Stimulated activated CD8-positive, alpha-beta memory T cell treated with anti-CD3 and anti-CD28 coated beads, Interleukin-2, amount 100 ng/mL, for 48 hours (primary cell): ENCODE data around the gene MAP7.
"Not testable (repeated sequence)": the region's sequence is repeated elsewhere in the genome, so short reads cannot be mapped to it uniquely, and the experiment has no call there.

Experiments used
- DNase-seq, 2 donors: peaks; one replicate each; pipeline ENCODE4 v3.0.0-alpha.2; 2020; ENCODE audit warnings: low read depth in 2 of 2

Gene MAP7

GRCh38 chr6:136468711-136469110, 81.5 kb downstream of the MAP7 start:
- DNase-seq, result no peak

- no peak for DNase-seq
Observed at GRCh38 chr6:136467186-136467585, 83.0 kb downstream of the MAP7 start.

GRCh38 chr6:136466777-136467176, 83.4 kb downstream of the MAP7 start:
- no peak for DNase-seq

- DNase-seq, result no peak
Observed at GRCh38 chr6:136465766-136466303, 84.4 kb downstream of the MAP7 start.

GRCh38 chr6:136464874-136465273, 85.3 kb downstream of the MAP7 start:
- DNase-seq, result no peak

GRCh38 chr6:136464148-136464547, 86.1 kb downstream of the MAP7 start:
- DNase-seq, result no peak

- DNase-seq, result no peak
Observed at GRCh38 chr6:136463743-136464142, 86.5 kb downstream of the MAP7 start.

GRCh38 chr6:136446579-136447187, 103.5 kb downstream of the MAP7 start:
- DNase-seq, result no peak

GRCh38 chr6:136446145-136446544, 104.1 kb downstream of the MAP7 start:
- no peak for DNase-seq

GRCh38 chr6:136445063-136445462, 105.2 kb downstream of the MAP7 start:
- no peak for DNase-seq

- no peak for DNase-seq
Observed at GRCh38 chr6:136440203-136440602, 110.0 kb downstream of the MAP7 start.

- no peak for DNase-seq
Observed at GRCh38 chr6:136439514-136440190, 110.6 kb downstream of the MAP7 start.

GRCh38 chr6:136438441-136438840, 111.8 kb downstream of the MAP7 start:
- DNase-seq, result no peak

GRCh38 chr6:136437246-136437645, 113.0 kb downstream of the MAP7 start:
- DNase-seq, result no peak

- no peak for DNase-seq
Observed at GRCh38 chr6:136435101-136435500, 115.1 kb downstream of the MAP7 start.

GRCh38 chr6:136431306-136431705, 118.9 kb downstream of the MAP7 start:
- not testable (repeated sequence) for DNase-seq

- DNase-seq, result no peak
Observed at GRCh38 chr6:136429264-136430065, 120.8 kb downstream of the MAP7 start.

- DNase-seq, result no peak
Observed at GRCh38 chr6:136427378-136427717, 122.9 kb downstream of the MAP7 start.

GRCh38 chr6:136426627-136427377, 123.4 kb downstream of the MAP7 start:
- no peak for DNase-seq

- no peak for DNase-seq
Observed at GRCh38 chr6:136425793-136426192, 124.4 kb downstream of the MAP7 start.

GRCh38 chr6:136424901-136425300, 125.3 kb downstream of the MAP7 start:
- DNase-seq, result no peak

- no peak for DNase-seq
Observed at GRCh38 chr6:136424450-136424849, 125.8 kb downstream of the MAP7 start.
